MM.1S (cell line): Measurements from ENCODE around the gene FPR1.

Experiments
- CTCF ChIP-seq: fragments of 300-600 bp; sonication (generic); IDR thresholded peaks from 2 replicates; pipeline ENCODE4 v1.5.1; 2016; ENCODE audit warnings: antibody characterized with exemption, low read length, mixed read lengths
- EZH2 ChIP-seq: fragments of 300-600 bp; sonication (generic); optimal IDR thresholded peaks from 2 replicates; pipeline ENCODE3; 2017; ENCODE audit warnings: low read depth, mild to moderate bottlenecking, antibody characterized with exemption, low read length, mixed read lengths

- TF ChIP-seq CTCF (no peak), EZH2 (no peak)
Observed at GRCh38 chr19:51729781-51730180, 21.9 kb downstream of the FPR1 start.
